ENCODE results near the gene EFCAB6. TPM values are rescaled to one million over a fixed set of nuclear protein-coding genes. Genes with fewer than 3 reads are reported as not detected.
"Not testable (repeated sequence)": the region's sequence is repeated elsewhere in the genome, so short reads cannot be mapped to it uniquely, and the experiment has no call there.

Gene EFCAB6
- total RNA-seq, 3 donors from 2014 or later: 3.0 to 9.8 (median 5.9) TPM

DNA sequence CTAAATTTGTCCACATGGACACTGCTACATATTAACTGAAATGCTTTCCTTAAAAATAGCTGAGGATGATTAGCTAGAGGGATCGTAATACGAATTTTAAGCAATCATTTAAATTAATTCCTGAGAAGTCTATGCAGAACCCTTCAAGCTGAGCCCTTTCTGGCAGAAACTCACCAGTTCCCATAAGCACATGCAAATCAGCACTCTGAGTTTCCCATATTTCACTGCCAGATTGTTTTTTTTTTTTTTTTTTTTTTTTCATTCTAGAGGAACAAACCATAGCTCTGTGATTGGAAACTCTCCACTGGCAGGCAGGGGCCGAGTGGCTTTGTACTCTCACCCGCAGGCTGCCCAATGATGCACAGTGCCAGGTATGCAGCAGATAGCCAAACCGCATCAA lies 145.6 kb downstream of the EFCAB6 start:
- Histone ChIP-seq H3K27ac (no peak overlapping the region), H3K4me1 (no peaks in the 10 kb centered on the region), H3K4me3 (no peak overlapping the region), H3K36me3 (no peaks in the 10 kb centered on the region), H3K27me3 (no peaks in the 10 kb centered on the region), H3K9me3 (no peaks in the 10 kb centered on the region)
- TF ChIP-seq POLR2A (IDR thresholded peaks at IDR 0.05) (no peak), POLR2AphosphoS5 (IDR thresholded peaks at IDR 0.05) (no peak)
- TF ChIP-seq, protein P1, sequence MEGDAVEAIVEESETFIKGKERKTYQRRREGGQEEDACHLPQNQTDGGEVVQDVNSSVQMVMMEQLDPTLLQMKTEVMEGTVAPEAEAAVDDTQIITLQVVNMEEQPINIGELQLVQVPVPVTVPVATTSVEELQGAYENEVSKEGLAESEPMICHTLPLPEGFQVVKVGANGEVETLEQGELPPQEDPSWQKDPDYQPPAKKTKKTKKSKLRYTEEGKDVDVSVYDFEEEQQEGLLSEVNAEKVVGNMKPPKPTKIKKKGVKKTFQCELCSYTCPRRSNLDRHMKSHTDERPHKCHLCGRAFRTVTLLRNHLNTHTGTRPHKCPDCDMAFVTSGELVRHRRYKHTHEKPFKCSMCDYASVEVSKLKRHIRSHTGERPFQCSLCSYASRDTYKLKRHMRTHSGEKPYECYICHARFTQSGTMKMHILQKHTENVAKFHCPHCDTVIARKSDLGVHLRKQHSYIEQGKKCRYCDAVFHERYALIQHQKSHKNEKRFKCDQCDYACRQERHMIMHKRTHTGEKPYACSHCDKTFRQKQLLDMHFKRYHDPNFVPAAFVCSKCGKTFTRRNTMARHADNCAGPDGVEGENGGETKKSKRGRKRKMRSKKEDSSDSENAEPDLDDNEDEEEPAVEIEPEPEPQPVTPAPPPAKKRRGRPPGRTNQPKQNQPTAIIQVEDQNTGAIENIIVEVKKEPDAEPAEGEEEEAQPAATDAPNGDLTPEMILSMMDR (IDR thresholded peaks at IDR 0.05): no peak
- intact Hi-C loops (cut with DNase I; ENCODE audit: low total_unique reads): no loop called here
- no peak for DNase-seq (ENCODE audit: low spot score in 2 of 2)

DNA sequence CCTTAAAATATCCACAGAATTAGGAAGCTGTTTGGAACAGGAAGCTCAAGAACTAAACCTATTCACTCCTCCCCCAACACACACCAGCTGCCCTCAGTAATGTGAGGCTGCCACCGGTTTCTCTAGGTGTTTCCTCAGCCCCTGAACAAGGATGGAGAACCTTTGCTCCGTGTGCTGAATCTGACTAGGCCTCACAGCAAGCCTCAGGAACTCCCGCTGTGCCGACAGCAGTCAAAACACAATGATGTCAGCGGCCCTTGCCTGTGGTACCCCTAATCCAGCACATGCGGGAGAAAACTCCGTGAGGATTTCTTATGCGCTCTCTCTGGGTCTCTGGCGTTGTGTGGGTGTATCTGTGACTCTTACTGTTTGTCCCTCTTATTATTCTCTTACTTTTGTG lies 153.3 kb downstream of the EFCAB6 start:
- H3K9me3 ChIP-seq: no peaks in the 10 kb centered on the region
- no peaks in the 10 kb centered on the region for H3K36me3 ChIP-seq
- no peaks in the 10 kb centered on the region for H3K27me3 ChIP-seq
- TF ChIP-seq POLR2AphosphoS5 (IDR thresholded peaks at IDR 0.05) (no peak), POLR2A (IDR thresholded peaks at IDR 0.05) (no peak)
- TF ChIP-seq, protein P1 (IDR thresholded peaks at IDR 0.05): no peak
- DNase-seq (ENCODE audit: low spot score in 2 of 2): no peak
- no peaks in the 10 kb centered on the region for H3K4me1 ChIP-seq
- H3K27ac ChIP-seq: no peak overlapping the region
- intact Hi-C loops (cut with DNase I; ENCODE audit: low total_unique reads): no loop called here
- H3K4me3 ChIP-seq: no peak overlapping the region

DNA sequence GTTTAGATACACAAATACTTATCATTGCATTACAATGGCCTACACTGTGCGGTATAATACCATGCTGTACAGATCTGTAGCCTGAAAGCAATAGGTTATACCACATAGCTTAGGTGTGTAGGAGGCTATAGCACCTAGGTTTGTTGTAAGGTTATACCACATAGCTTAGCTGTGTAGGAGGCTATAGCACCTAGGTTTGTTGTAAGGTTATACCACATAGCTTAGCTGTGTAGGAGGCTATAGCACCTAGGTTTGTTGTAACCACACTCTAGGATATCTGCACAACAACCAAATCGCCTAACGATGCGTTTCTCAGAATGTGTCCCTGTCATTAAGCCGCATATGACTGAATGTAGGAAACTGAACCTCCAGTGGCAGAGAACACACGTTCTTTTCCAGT lies 155.5 kb downstream of the EFCAB6 start:
- H3K4me3 ChIP-seq; DNase-seq (ENCODE audit: low spot score in 2 of 2); H3K27ac ChIP-seq; H3K27me3 ChIP-seq; H3K9me3 ChIP-seq; H3K36me3 ChIP-seq; H3K4me1 ChIP-seq; intact Hi-C loops (cut with DNase I; ENCODE audit: low total_unique reads): not testable (repeated sequence)

DNA sequence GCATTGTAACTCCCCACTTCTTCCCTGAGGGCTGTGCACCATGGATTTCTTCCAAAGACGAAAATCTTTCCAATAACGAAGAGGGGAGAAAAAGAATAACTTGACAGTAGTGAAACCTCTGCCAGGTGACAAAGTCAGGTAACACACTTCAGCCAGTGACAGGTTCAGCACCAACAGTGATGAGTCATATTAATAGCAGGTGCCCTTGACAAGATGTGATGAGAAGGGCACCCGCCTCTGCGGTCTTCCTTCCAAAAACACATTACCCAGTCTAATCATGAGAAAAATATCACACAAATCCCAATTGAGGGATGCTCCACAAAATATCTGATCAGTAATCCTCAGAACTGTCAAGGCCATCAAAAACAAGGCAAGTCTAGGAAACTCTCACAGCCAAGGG lies 157.8 kb downstream of the EFCAB6 start:
- peaks cover 0 to 5% of the 10 kb centered on the region in 2 donors for H3K9me3 ChIP-seq
- TF ChIP-seq, protein P1 (IDR thresholded peaks at IDR 0.05): no peak
- TF ChIP-seq POLR2AphosphoS5 (IDR thresholded peaks at IDR 0.05): no peak
- no peak for TF ChIP-seq POLR2A (IDR thresholded peaks at IDR 0.05)
- H3K36me3 ChIP-seq: no peaks in the 10 kb centered on the region
- intact Hi-C loops (cut with DNase I; ENCODE audit: low total_unique reads): no loop called here
- no peak for DNase-seq (ENCODE audit: low spot score in 2 of 2)
- no peak overlapping the region for H3K4me3 ChIP-seq
- no peak overlapping the region for H3K27ac ChIP-seq
- H3K4me1 ChIP-seq: no peaks in the 10 kb centered on the region
- no peaks in the 10 kb centered on the region for H3K27me3 ChIP-seq

DNA sequence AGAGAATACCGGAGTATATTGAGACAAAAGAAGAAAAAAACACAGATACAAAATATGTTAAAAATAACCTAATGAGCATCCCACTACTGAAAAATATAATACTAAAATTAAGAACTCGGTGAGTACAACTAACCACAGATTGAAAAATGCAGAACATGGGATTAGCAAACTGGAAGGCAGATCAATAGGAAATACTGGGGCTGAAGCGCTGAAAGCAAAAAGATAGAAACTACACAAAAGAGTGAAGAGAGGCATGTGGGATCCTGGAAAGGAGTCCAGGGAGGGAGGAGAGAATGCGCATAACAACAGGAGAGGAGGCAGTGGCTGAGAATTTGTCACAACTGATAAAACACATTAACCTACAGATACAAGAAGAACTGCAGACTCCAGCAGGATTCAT lies 159.3 kb downstream of the EFCAB6 start:
- intact Hi-C loops (cut with DNase I; ENCODE audit: low total_unique reads): no loop called here
- H3K27ac ChIP-seq: no peak overlapping the region
- DNase-seq (ENCODE audit: low spot score in 2 of 2): no peak
- no peaks in the 10 kb centered on the region for H3K4me1 ChIP-seq
- H3K9me3 ChIP-seq: peaks cover 0 to 5% of the 10 kb centered on the region in 2 donors
- H3K36me3 ChIP-seq: no peaks in the 10 kb centered on the region
- H3K27me3 ChIP-seq: no peaks in the 10 kb centered on the region
- TF ChIP-seq POLR2AphosphoS5 (IDR thresholded peaks at IDR 0.05) (no peak), POLR2A (IDR thresholded peaks at IDR 0.05) (no peak)
- TF ChIP-seq, protein P1 (IDR thresholded peaks at IDR 0.05): no peak
- H3K4me3 ChIP-seq: no peak overlapping the region

DNA sequence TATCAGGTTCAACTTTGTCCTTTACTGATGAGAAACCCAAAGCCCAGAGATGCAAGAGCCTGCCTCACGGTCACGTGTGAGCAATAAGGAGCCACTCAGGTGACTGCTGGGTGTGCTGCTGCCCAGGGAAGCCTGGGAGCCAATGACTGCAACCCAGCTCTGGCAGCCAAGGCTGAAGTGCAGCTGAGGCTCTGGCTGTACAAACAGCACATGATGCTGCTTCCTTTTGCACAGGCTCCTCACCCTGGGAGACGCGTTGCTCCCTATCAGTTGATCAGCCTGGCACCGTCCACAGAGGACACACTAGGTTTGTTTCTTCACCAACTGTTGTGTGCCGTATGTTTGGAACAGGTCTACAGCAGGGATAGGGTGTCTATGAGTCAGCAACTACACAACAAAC lies 168.7 kb downstream of the EFCAB6 start:
- Histone ChIP-seq H3K27ac (no peak overlapping the region), H3K36me3 (no peaks in the 10 kb centered on the region), H3K4me1 (no peaks in the 10 kb centered on the region), H3K4me3 (no peak overlapping the region), H3K9me3 (peaks cover 0 to 11% of the 10 kb centered on the region in 2 donors), H3K27me3 (no peaks in the 10 kb centered on the region)
- DNase-seq (ENCODE audit: low spot score in 2 of 2): peak; percentile 25 to 75
- intact Hi-C loops (cut with DNase I; ENCODE audit: low total_unique reads): no loop called here
- TF ChIP-seq, protein P1 (IDR thresholded peaks at IDR 0.05): no peak
- TF ChIP-seq POLR2A (IDR thresholded peaks at IDR 0.05): no peak
- no peak for TF ChIP-seq POLR2AphosphoS5 (IDR thresholded peaks at IDR 0.05)

All from breast epithelium (tissue), 4 donors.